K562 (cell line): ENCODE results near the gene CUL4B. TPM values are rescaled to one million over a fixed set of nuclear protein-coding genes. Genes with fewer than 3 reads are reported as not detected.

Experiments
- CREB3L1 ChIP-seq: fragments of 450-650 bp; IDR thresholded peaks from 2 replicates; pipeline ENCODE4 v1.6.1; 2014; ENCODE audit warnings: low read depth, mild to moderate bottlenecking, moderate library complexity, borderline replicate concordance
- KLF13 ChIP-seq: fragments of 450-650 bp; IDR thresholded peaks from 2 replicates; pipeline ENCODE4 v1.6.1; 2016; ENCODE audit warnings: missing genetic modification characterization, low read depth, mild to moderate bottlenecking, missing compliant biosample characterization, moderate library complexity, borderline replicate concordance
- PML ChIP-seq: IDR thresholded peaks from 2 replicates; pipeline ENCODE4 v1.6.1; 2012; ENCODE audit warnings: low read length, inconsistent platforms
- RBM15 ChIP-seq: fragments of 200-400 bp; formaldehyde crosslinking; IDR thresholded peaks from 2 replicates; pipeline ENCODE4 v1.6.1; 2018; ENCODE audit warnings: mild to moderate bottlenecking, low read length, moderate library complexity; ENCODE audit not compliant: insufficient read depth
- RBM25 ChIP-seq: fragments of 200-400 bp; formaldehyde crosslinking; IDR thresholded peaks from 2 replicates; pipeline ENCODE4 v1.6.1; 2018; ENCODE audit warnings: low read length, low read depth, moderate library complexity; ENCODE audit not compliant: severe bottlenecking
- SAFB ChIP-seq: fragments of 200-400 bp; formaldehyde crosslinking; IDR thresholded peaks from 2 replicates; pipeline ENCODE4 v1.6.1; 2017; ENCODE audit warnings: low read depth, low read length, borderline replicate concordance
- TAF9B ChIP-seq: fragments of 450-650 bp; IDR thresholded peaks from 2 replicates; pipeline ENCODE4 v1.6.1; 2018; ENCODE audit warnings: mild to moderate bottlenecking; ENCODE audit not compliant: partially characterized antibody
- TCFL5 ChIP-seq: fragments of 250-450 bp; sonication (Bioruptor Pico); conservative IDR thresholded peaks from 2 replicates; pipeline ENCODE4 v1.6.1; 2021; ENCODE audit warnings: mild to moderate bottlenecking, moderate library complexity, matching md5 sums
- ZNF121 ChIP-seq: sonication (generic); formaldehyde crosslinking; conservative IDR thresholded peaks from 2 replicates; pipeline ENCODE4 v1.8.0; 2022; ENCODE audit warnings: missing genetic modification reagents
- ZNF644 ChIP-seq: fragments of 200-800 bp; sonication (Bioruptor generic); IDR thresholded peaks from 2 replicates; pipeline ENCODE4 v1.6.1; 2016; ENCODE audit warnings: low read depth, missing genetic modification characterization, missing compliant biosample characterization
- polyA plus RNA-seq, 8 experiments: library from polyadenylated mRNA; depleted of rRNA in 4 of 8; stranded (reverse) in 5 of 8; unstranded in 3 of 8; fragments of >200 nt; fragmentation: Nextera tagmentation in 2 of 8; fragmentation: Illumina TruSeq in 1 of 8; extraction: Ambion mirVana in 2 of 8; extraction: Trizol in 1 of 8; gene quantifications; 2 replicates each; pipeline versions ENCODE4 v1.2.1 to v1.2.3, GENCODE V29; 2011 to 2014; ENCODE audit warnings: inconsistent platforms in 1 of 8, missing spikeins in 1 of 8
- total RNA-seq, 7 experiments: library from RNA; depleted of rRNA in 6 of 7; stranded (reverse); fragments of >200 nt in 6 of 7; fragmentation: Illumina TruSeq in 2 of 7; extraction: Trizol in 2 of 7; gene quantifications; 2 replicates each; pipeline versions ENCODE4 v1.2.1 to v1.2.3, GENCODE V29; 2011 to 2021; ENCODE audit warnings: low replicate concordance in 1 of 7
- TF ChIP-seq, protein P1 (sequence below): fragments of 450-650 bp; IDR thresholded peaks from 2 replicates; pipeline ENCODE4 v1.6.1; 2018; ENCODE audit not compliant: partially characterized antibody
- TF ChIP-seq, protein P2 (sequence below): fragments of 200-800 bp; sonication (Bioruptor generic); IDR thresholded peaks from 2 replicates; pipeline ENCODE4 v1.6.1; 2016; ENCODE audit warnings: missing genetic modification characterization, missing compliant biosample characterization
- TF ChIP-seq, protein P3 (sequence below): fragments of 450-650 bp; formaldehyde crosslinking; IDR thresholded peaks from 2 replicates; pipeline ENCODE4 v1.4.0; 2022; ENCODE audit warnings: mild to moderate bottlenecking, moderate library complexity
- TF ChIP-seq, protein P4 (sequence below): sonication (generic); formaldehyde crosslinking; IDR thresholded peaks from 2 replicates; pipeline ENCODE4 v1.8.0; 2022; ENCODE audit warnings: mild to moderate bottlenecking, missing genetic modification reagents

The CUL4B gene
- total and polyA plus RNA-seq, 9 of the 15 experiments (the other 6 are each of a cell fraction or from before 2014, with no cell fraction given) = 15.0 to 41.7 (median 37.5) TPM

- TF ChIP-seq, protein P1, sequence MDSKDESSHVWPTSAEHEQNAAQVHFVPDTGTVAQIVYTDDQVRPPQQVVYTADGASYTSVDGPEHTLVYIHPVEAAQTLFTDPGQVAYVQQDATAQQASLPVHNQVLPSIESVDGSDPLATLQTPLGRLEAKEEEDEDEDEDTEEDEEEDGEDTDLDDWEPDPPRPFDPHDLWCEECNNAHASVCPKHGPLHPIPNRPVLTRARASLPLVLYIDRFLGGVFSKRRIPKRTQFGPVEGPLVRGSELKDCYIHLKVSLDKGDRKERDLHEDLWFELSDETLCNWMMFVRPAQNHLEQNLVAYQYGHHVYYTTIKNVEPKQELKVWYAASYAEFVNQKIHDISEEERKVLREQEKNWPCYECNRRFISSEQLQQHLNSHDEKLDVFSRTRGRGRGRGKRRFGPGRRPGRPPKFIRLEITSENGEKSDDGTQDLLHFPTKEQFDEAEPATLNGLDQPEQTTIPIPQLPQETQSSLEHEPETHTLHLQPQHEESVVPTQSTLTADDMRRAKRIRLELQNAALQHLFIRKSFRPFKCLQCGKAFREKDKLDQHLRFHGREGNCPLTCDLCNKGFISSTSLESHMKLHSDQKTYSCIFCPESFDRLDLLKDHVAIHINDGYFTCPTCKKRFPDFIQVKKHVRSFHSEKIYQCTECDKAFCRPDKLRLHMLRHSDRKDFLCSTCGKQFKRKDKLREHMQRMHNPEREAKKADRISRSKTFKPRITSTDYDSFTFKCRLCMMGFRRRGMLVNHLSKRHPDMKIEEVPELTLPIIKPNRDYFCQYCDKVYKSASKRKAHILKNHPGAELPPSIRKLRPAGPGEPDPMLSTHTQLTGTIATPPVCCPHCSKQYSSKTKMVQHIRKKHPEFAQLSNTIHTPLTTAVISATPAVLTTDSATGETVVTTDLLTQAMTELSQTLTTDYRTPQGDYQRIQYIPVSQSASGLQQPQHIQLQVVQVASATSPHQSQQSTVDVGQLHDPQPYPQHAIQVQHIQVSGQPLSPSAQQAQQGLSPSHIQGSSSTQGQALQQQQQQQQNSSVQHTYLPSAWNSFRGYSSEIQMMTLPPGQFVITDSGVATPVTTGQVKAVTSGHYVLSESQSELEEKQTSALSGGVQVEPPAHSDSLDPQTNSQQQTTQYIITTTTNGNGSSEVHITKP = peak; percentile 86
- TF ChIP-seq KLF13 (tag) (no peak), RBM25 (no peak), ZNF644 (tag) (no peak), TCFL5 (CRISPR knock-in tag) (no peak), TAF9B (peak; percentile 38), SAFB (no peak), PML (peak; percentile 67), ZNF121 (CRISPR knock-in tag) (no peak), CREB3L1 (peak; percentile 99), RBM15 (no peak)
- TF ChIP-seq, protein P2, sequence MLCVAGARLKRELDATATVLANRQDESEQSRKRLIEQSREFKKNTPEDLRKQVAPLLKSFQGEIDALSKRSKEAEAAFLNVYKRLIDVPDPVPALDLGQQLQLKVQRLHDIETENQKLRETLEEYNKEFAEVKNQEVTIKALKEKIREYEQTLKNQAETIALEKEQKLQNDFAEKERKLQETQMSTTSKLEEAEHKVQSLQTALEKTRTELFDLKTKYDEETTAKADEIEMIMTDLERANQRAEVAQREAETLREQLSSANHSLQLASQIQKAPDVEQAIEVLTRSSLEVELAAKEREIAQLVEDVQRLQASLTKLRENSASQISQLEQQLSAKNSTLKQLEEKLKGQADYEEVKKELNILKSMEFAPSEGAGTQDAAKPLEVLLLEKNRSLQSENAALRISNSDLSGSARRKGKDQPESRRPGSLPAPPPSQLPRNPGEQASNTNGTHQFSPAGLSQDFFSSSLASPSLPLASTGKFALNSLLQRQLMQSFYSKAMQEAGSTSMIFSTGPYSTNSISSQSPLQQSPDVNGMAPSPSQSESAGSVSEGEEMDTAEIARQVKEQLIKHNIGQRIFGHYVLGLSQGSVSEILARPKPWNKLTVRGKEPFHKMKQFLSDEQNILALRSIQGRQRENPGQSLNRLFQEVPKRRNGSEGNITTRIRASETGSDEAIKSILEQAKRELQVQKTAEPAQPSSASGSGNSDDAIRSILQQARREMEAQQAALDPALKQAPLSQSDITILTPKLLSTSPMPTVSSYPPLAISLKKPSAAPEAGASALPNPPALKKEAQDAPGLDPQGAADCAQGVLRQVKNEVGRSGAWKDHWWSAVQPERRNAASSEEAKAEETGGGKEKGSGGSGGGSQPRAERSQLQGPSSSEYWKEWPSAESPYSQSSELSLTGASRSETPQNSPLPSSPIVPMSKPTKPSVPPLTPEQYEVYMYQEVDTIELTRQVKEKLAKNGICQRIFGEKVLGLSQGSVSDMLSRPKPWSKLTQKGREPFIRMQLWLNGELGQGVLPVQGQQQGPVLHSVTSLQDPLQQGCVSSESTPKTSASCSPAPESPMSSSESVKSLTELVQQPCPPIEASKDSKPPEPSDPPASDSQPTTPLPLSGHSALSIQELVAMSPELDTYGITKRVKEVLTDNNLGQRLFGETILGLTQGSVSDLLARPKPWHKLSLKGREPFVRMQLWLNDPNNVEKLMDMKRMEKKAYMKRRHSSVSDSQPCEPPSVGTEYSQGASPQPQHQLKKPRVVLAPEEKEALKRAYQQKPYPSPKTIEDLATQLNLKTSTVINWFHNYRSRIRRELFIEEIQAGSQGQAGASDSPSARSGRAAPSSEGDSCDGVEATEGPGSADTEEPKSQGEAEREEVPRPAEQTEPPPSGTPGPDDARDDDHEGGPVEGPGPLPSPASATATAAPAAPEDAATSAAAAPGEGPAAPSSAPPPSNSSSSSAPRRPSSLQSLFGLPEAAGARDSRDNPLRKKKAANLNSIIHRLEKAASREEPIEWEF (CRISPR knock-in tag) = no peak
- TF ChIP-seq, protein P3, sequence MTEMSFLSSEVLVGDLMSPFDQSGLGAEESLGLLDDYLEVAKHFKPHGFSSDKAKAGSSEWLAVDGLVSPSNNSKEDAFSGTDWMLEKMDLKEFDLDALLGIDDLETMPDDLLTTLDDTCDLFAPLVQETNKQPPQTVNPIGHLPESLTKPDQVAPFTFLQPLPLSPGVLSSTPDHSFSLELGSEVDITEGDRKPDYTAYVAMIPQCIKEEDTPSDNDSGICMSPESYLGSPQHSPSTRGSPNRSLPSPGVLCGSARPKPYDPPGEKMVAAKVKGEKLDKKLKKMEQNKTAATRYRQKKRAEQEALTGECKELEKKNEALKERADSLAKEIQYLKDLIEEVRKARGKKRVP (CRISPR knock-in tag) = 0 out of 2 replicates have a peak, but pooled peaks have one; percentile 33
- TF ChIP-seq, protein P4, sequence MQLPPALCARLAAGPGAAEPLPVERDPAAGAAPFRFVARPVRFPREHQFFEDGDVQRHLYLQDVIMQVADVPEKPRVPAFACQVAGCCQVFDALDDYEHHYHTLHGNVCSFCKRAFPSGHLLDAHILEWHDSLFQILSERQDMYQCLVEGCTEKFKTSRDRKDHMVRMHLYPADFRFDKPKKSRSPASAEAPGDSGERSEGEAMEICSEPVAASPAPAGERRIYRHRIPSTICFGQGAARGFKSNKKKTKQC (CRISPR knock-in tag) = no peak
Observed at GRCh38 chrX:120603707-120604360, 43.1 kb upstream of the CUL4B start, which contains the start of gene MCTS1 (continued).
